Stimulated activated CD8-positive, alpha-beta memory T cell treated with anti-CD3 and anti-CD28 coated beads, Interleukin-7, amount 100 ng/mL, for 1 hour (primary cell): ENCODE results near the gene CRABP1.

ENCODE experiments used
- DNase-seq, 2 donors: peaks; one replicate each; pipeline ENCODE4 v3.0.0-alpha.2; 2020; ENCODE audit warnings: low read depth in 2 of 2

Gene CRABP1

GRCh38 chr15:78347586-78348543 lies 7.7 kb downstream of the CRABP1 start:
- no peak for DNase-seq

GRCh38 chr15:78350058-78350457 lies 9.9 kb downstream of the CRABP1 start:
- DNase-seq, result no peak

- no peak for DNase-seq
These were observed 11.4 kb downstream of the CRABP1 start for GRCh38 chr15:78351539-78351938.

- no peak for DNase-seq
These were observed 12.9 kb downstream of the CRABP1 start for GRCh38 chr15:78353093-78353492.

GRCh38 chr15:78355177-78355576 lies 15.0 kb downstream of the CRABP1 start:
- no peak for DNase-seq

- DNase-seq, result no peak
These were observed 18.1 kb downstream of the CRABP1 start for GRCh38 chr15:78358102-78358870.

- DNase-seq, result no peak
These were observed 19.1 kb downstream of the CRABP1 start for GRCh38 chr15:78359041-78359808.

- no peak for DNase-seq
These were observed 20.2 kb downstream of the CRABP1 start for GRCh38 chr15:78360367-78360801.

GRCh38 chr15:78360958-78361718 lies 21.0 kb downstream of the CRABP1 start:
- no peak for DNase-seq

- no peak for DNase-seq
These were observed 21.8 kb downstream of the CRABP1 start for GRCh38 chr15:78361771-78362506.

GRCh38 chr15:78362716-78363380 lies 22.7 kb downstream of the CRABP1 start:
- DNase-seq, result no peak

- DNase-seq, result no peak
These were observed 23.2 kb downstream of the CRABP1 start for GRCh38 chr15:78363381-78363734.

GRCh38 chr15:78364233-78364632 lies 24.1 kb downstream of the CRABP1 start:
- no peak for DNase-seq

GRCh38 chr15:78365917-78366316 lies 25.8 kb downstream of the CRABP1 start:
- DNase-seq, result no peak

GRCh38 chr15:78366342-78366741 lies 26.2 kb downstream of the CRABP1 start:
- DNase-seq, result no peak

GRCh38 chr15:78368651-78369050 lies 28.5 kb downstream of the CRABP1 start:
- DNase-seq, result no peak

- DNase-seq, result no peak
These were observed 29.0 kb downstream of the CRABP1 start for GRCh38 chr15:78369161-78369560.

- DNase-seq, result no peak
These were observed 29.9 kb downstream of the CRABP1 start for GRCh38 chr15:78370013-78370412.

- DNase-seq, result no peak
These were observed 32.7 kb downstream of the CRABP1 start for GRCh38 chr15:78372880-78373279.
